ENCODE data around the gene SHD. TPM values are rescaled to one million over a fixed set of nuclear protein-coding genes. Genes with fewer than 3 reads are reported as not detected.
A peak's percentile ranks its signal among the peaks of the same experiment; 100 is the strongest.

The SHD gene
- total RNA-seq, 1 experiment from 2014 or later, result 4.4 TPM

- no CpG with 5 or more reads among the region's 21 CpGs for WGBS (ENCODE audit: extremely low coverage, insufficient read length, low lambda C conversion rate)
- no peak overlapping the region for H2BK15ac ChIP-seq (ENCODE audit: low read depth, low read length)
These were observed 44.8 kb upstream of the SHD start for GRCh38 chr19:4234142-4234861.

More at GRCh38 chr19:4234142-4234861, 44.8 kb upstream of the SHD start:
- Histone ChIP-seq H3K27me3 (ENCODE audit: insufficient read depth, low read length) (no peaks in the 10 kb centered on the region), H3K79me2 (ENCODE audit: insufficient read depth, low read length) (no peaks in the 10 kb centered on the region), H2BK120ac (ENCODE audit: low read depth, low read length, poor library complexity, severe bottlenecking) (no peak overlapping the region), H3K4me1 (ENCODE audit: insufficient read depth, low read length) (no peaks in the 10 kb centered on the region), H3T11ph (ENCODE audit: low read length) (no peak overlapping the region), H3K27ac (ENCODE audit: insufficient read length, low read depth, low read length) (no peak overlapping the region), H4K5ac (ENCODE audit: insufficient read length, low read depth, low read length) (no peak overlapping the region), H3K18ac (ENCODE audit: insufficient read length, low read depth, low read length) (no peak overlapping the region), H3K56ac (ENCODE audit: insufficient read length, low read depth, low read length) (no peak overlapping the region), H2BK5ac (ENCODE audit: insufficient read length, low read length) (no peak overlapping the region), H3K79me1 (ENCODE audit: insufficient read depth, low read depth, low read length, poor library complexity, severe bottlenecking) (no peaks in the 10 kb centered on the region), H3K9me3 (ENCODE audit: control insufficient read depth, low read depth, low read length) (no peaks in the 10 kb centered on the region), H3K23ac (ENCODE audit: insufficient read length, low read depth, low read length) (no peak overlapping the region), H2AK5ac (ENCODE audit: insufficient read length, low read length) (no peak overlapping the region), H3K14ac (ENCODE audit: insufficient read depth, low read length) (no peak overlapping the region), H4K91ac (ENCODE audit: insufficient read length, low read depth, low read length) (no peak overlapping the region), H2BK20ac (ENCODE audit: low read depth, low read length, poor library complexity, severe bottlenecking) (no peak overlapping the region), H3K4me2 (ENCODE audit: insufficient read depth, insufficient read length, low read length) (no peak overlapping the region), H2AFZ (ENCODE audit: low read length) (no peak overlapping the region), H2BK12ac (ENCODE audit: insufficient read length, low read depth, low read length) (no peak overlapping the region), H3K9ac (ENCODE audit: extremely low read depth, insufficient read length, low read length) (no peak overlapping the region), H4K20me1 (ENCODE audit: control insufficient read depth, insufficient read depth, insufficient read length) (no peaks in the 10 kb centered on the region), H4K8ac (replicated peaks; ENCODE audit: insufficient read length, low read depth, low read length) (no peak overlapping the region), H3K4ac (ENCODE audit: low read depth, low read length) (no peak overlapping the region), H3K23me2 (ENCODE audit: insufficient read length, low read depth, low read length, poor library complexity, severe bottlenecking) (peaks cover 3% of the 10 kb centered on the region)
- DNase-seq, result no peak
- Mint-ChIP-seq H3K4me3 (no peak overlapping the region), H3K36me3 (ENCODE audit: insufficient read depth in 1 of 3, low read depth in 3 of 3) (no peaks in the 10 kb centered on the region), H3K9me3 (peaks cover 1 to 5% of the 10 kb centered on the region in 2 experiments; a peak in 2 of 5 replicates), H3K27ac (peak overlapping the region in 1 of 3 experiments; percentile 15; a peak in 1 of 7 replicates), H3K27me3 (ENCODE audit: low read depth) (peaks cover 3% of the 10 kb centered on the region; the same call in 1 of the 2 replicates), H3K4me1 (peaks cover 0 to 5% of the 10 kb centered on the region in 2 experiments; a peak in 2 of 4 replicates)
- TF ChIP-seq CTCF (conservative IDR thresholded peaks at IDR 0.05), result no peak

Data from H9 (cell line).